Measurements from ENCODE around the gene RGR. TPM values are rescaled to one million over a fixed set of nuclear protein-coding genes. Genes with fewer than 3 reads are reported as not detected.

Gene RGR
- polyA plus RNA-seq, 3 donors = not detected

GRCh38 chr10:84196941-84197340 lies 47.9 kb upstream of the RGR start:
- intact Hi-C loops (cut with micrococcal nuclease) = loop anchor here in 1 of 2 donors (5.0 kb wide), 1 partner anchor 45 kb away; no protein-coding TSS in a partner anchor
- Histone ChIP-seq H4K20me1 (ENCODE audit: insufficient read depth, low read length) (no peaks in the 10 kb centered on the region), H3K27me3 (ENCODE audit: control insufficient read depth in 2 of 2, insufficient read depth in 2 of 2, low read length in 2 of 2) (peaks cover 33 to 46% of the 10 kb centered on the region in 2 donors), H3K27ac (ENCODE audit: low read depth in 1 of 2, low read length in 2 of 2) (no peak overlapping the region), H2AFZ (ENCODE audit: insufficient read depth, low read depth, low read length, poor library complexity, severe bottlenecking) (no peak overlapping the region), H3K79me2 (ENCODE audit: insufficient read depth, low read length) (no peaks in the 10 kb centered on the region), H3K4me1 (ENCODE audit: control insufficient read depth in 1 of 2, insufficient read depth in 2 of 2, low read length in 2 of 2) (no peaks in the 10 kb centered on the region), H3K4me2 (replicated peaks; ENCODE audit: extremely low read depth, low read length, poor library complexity, severe bottlenecking) (no peak overlapping the region), H3K9ac (ENCODE audit: insufficient read depth, low read length, poor library complexity, severe bottlenecking) (no peak overlapping the region), H3K4me3 (replicated peaks in 1 of 3; ENCODE audit: low read depth in 2 of 3, low read length in 3 of 3) (no peak overlapping the region), H3K36me3 (replicated peaks in 1 of 2; ENCODE audit: control insufficient read depth in 1 of 2, insufficient read depth in 2 of 2, low read length in 2 of 2) (no peaks in the 10 kb centered on the region), H3K9me3 (replicated peaks in 1 of 2; ENCODE audit: control insufficient read depth in 1 of 2, insufficient read depth in 1 of 2, low read length in 2 of 2) (peaks cover 0 to 13% of the 10 kb centered on the region in 2 donors)
- no peak for DNase-seq
- Mint-ChIP-seq H3K4me1 (no peaks in the 10 kb centered on the region), H3K27me3 (ENCODE audit: low read depth in 3 of 3) (peaks cover 35 to 54% (median 44%) of the 10 kb centered on the region in 3 donors), H3K4me3 (no peak overlapping the region), H3K36me3 (no peaks in the 10 kb centered on the region), H3K9me3 (peaks cover 0 to 1% (median 0%) of the 10 kb centered on the region in 7 donors), H3K27ac (no peak overlapping the region)
- 73% methylated on average over 3 of the region's 5 CpGs for WGBS (ENCODE audit: insufficient coverage)
- TF ChIP-seq, protein P1, sequence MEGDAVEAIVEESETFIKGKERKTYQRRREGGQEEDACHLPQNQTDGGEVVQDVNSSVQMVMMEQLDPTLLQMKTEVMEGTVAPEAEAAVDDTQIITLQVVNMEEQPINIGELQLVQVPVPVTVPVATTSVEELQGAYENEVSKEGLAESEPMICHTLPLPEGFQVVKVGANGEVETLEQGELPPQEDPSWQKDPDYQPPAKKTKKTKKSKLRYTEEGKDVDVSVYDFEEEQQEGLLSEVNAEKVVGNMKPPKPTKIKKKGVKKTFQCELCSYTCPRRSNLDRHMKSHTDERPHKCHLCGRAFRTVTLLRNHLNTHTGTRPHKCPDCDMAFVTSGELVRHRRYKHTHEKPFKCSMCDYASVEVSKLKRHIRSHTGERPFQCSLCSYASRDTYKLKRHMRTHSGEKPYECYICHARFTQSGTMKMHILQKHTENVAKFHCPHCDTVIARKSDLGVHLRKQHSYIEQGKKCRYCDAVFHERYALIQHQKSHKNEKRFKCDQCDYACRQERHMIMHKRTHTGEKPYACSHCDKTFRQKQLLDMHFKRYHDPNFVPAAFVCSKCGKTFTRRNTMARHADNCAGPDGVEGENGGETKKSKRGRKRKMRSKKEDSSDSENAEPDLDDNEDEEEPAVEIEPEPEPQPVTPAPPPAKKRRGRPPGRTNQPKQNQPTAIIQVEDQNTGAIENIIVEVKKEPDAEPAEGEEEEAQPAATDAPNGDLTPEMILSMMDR (IDR thresholded peaks at IDR 0.05) = no peak

GRCh38 chr10:84197643-84198042 lies 47.2 kb upstream of the RGR start:
- Histone ChIP-seq H3K4me2 (replicated peaks; ENCODE audit: extremely low read depth, low read length, poor library complexity, severe bottlenecking) (no peak overlapping the region), H3K27me3 (ENCODE audit: control insufficient read depth in 2 of 2, insufficient read depth in 2 of 2, low read length in 2 of 2) (peaks cover 33 to 46% of the 10 kb centered on the region in 2 donors), H2AFZ (ENCODE audit: insufficient read depth, low read depth, low read length, poor library complexity, severe bottlenecking) (no peak overlapping the region), H4K20me1 (ENCODE audit: insufficient read depth, low read length) (no peaks in the 10 kb centered on the region), H3K9me3 (replicated peaks in 1 of 2; ENCODE audit: control insufficient read depth in 1 of 2, insufficient read depth in 1 of 2, low read length in 2 of 2) (peaks cover 0 to 13% of the 10 kb centered on the region in 2 donors), H3K36me3 (replicated peaks in 1 of 2; ENCODE audit: control insufficient read depth in 1 of 2, insufficient read depth in 2 of 2, low read length in 2 of 2) (no peaks in the 10 kb centered on the region), H3K79me2 (ENCODE audit: insufficient read depth, low read length) (no peaks in the 10 kb centered on the region), H3K4me1 (ENCODE audit: control insufficient read depth in 1 of 2, insufficient read depth in 2 of 2, low read length in 2 of 2) (no peaks in the 10 kb centered on the region), H3K4me3 (replicated peaks in 1 of 3; ENCODE audit: low read depth in 2 of 3, low read length in 3 of 3) (no peak overlapping the region), H3K9ac (ENCODE audit: insufficient read depth, low read length, poor library complexity, severe bottlenecking) (no peak overlapping the region), H3K27ac (ENCODE audit: low read depth in 1 of 2, low read length in 2 of 2) (no peak overlapping the region)
- Mint-ChIP-seq H3K4me3 (no peak overlapping the region), H3K4me1 (no peaks in the 10 kb centered on the region), H3K27ac (peak overlapping the region in 1 of 7 donors; percentile 31), H3K27me3 (ENCODE audit: low read depth in 3 of 3) (peaks cover 33 to 48% (median 40%) of the 10 kb centered on the region in 3 donors), H3K9me3 (no peaks in the 10 kb centered on the region), H3K36me3 (no peaks in the 10 kb centered on the region)
- WGBS (ENCODE audit: insufficient coverage) = 89% methylated on average over 5 of the region's 5 CpGs
- intact Hi-C loops (cut with micrococcal nuclease) = loop anchor here in 1 of 2 donors (5.0 kb wide), 1 partner anchor 45 kb away; no protein-coding TSS in a partner anchor
- TF ChIP-seq, protein P1 (IDR thresholded peaks at IDR 0.05) = no peak
- DNase-seq = no peak

Data from CD14-positive monocyte (primary cell).